HG03135 (cell line): ENCODE results near the gene DNHD1.

Source experiments
- ATAC-seq: cut with Tn5 transposase; IDR thresholded peaks from one replicate; pipeline ENCODE4 v1.9.1; 2021; ENCODE audit warnings: mild to moderate bottlenecking, moderate library complexity; ENCODE audit not compliant: unreplicated experiment

The DNHD1 gene

DNA sequence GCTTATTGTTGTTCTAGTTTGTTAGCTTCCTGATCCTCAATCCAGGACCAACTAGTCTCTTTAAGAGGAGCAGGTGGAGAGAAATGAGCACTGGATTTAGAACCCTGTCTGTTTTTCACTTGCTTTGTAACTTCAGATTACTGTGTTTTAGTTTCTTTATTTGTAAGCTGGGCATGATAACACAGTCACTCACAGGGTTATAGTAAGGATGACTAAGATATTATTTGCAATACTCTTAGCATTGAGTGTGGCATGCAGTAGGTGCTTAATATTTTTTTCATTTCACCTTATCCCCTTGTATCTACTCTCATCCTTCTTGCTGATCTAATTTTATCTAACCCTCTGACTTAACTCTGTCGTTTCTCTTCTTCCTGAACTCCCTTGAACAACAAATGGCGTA, 33.8 kb downstream of the DNHD1 start:
- no peak for ATAC-seq

DNA sequence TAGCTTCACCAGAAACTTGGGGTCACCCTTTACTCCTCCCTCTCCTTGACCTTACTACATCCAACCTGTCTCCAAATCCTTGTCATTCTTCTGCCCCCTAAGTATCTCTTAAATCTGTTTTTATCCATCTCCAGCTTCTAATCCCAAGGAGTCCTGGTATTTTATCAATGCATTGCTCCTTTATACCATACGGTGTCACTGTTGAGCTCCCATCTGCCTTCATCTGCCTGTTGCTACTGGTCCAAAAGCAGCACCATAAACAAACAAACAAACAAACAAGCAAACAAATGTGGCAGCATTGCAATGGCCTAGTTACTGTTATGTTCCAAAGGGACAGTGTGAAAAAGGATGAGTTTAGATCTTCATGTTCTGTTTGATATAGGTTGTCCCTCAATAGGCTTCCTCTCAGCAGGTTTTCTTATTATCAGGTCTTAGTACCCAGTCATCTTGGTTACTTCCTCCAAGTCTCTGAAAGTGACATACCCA, 34.2 kb downstream of the DNHD1 start:
- no peak for ATAC-seq

- no peak for ATAC-seq
Measured at GRCh38 chr11:6538456-6538855, 41.4 kb downstream of the DNHD1 start.

GRCh38 chr11:6538945-6539344, 41.9 kb downstream of the DNHD1 start:
- no peak for ATAC-seq

DNA sequence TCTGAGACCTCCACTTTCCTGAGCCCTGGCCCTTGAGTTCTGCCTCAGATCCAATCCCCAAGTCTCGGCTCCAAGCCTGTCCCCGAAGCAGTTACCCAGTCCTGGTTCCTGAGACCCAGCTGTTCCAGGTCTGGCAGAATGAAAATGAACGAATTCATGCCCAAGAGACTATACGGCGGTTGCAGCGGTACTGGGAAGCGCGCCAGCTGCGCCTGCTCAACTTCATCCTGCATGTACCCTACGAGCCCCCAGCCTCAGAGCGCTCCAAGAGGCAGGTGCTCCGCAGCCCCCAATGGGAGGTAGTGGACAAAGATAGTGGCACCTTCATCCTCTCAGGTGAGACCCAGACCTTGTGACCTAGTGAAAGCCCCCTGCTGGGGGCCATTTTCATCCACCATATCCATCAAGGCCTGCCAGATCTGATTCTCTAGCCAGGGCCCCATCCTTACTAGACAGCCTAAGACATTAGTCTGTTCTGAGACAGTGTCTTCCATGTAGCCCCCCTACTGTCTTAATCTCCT, 42.7 kb downstream of the DNHD1 start:
- ATAC-seq, result no peak

- no peak for ATAC-seq
Measured at GRCh38 chr11:6541356-6541755, 44.3 kb downstream of the DNHD1 start.

DNA sequence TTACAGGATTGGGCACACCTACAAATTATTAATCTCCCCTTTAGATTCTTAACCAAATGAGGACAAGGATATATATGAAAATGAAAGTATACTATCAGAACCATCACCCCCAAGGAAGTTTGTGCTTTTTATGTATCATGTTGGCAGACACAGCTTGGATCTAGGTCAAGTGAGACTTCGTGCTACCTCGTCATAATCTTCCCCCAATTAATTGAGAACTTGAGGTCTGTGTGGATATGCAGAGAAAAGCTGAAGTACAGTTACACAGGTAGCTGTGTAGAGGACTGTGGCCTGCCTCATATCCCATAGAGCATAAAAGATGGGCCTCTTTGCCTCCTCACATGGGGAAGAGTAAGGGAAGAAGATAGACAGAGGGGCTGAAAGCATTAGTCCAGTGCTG, 45.6 kb downstream of the DNHD1 start:
- ATAC-seq, result no peak

DNA sequence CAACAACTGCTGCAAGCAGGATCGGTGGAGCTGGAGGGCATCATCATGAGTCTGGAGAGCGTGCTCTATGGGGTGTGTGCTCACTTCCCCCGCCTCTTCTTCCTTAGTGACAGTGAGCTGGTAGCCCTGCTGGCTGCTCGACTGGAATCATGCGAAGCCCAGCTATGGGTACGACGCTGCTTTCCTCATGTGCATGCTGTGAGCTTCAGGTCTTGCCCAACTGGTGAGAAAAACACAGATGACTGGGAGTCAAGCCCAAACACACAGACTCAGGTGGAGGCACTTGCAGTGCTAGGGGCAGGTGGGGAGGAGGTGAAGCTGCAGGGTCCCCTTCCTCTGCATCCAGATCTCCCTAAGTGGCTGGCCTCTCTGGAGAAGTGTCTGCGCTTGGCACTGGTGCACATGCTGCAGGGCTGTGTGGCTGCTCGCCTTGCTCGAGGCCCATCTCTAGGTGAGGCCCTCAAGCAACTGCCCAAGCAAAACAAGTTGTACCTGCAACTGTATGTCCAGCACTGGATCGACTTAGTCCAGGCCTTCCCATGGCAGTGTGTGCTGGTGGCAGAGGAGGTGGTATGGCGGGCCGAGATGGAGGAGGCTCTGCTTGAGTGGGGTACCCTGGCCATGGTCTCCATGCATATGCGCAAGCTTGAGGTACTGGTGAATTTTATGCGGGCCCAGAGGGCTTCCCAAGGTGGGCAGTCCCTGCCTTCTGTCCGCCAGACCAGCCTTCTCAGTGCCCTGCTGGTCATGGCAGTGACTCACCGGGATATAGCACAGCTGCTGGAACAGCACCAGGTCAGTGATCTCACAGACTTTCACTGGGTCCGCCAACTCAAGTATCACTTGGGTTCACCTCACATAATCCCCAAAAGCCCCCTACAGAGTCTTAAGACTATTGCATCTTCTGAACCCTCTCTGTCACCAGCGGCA, 48.1 kb downstream of the DNHD1 start:
- ATAC-seq, result no peak

- ATAC-seq, result no peak
Measured at GRCh38 chr11:6545917-6546605, 49.0 kb downstream of the DNHD1 start.

DNA sequence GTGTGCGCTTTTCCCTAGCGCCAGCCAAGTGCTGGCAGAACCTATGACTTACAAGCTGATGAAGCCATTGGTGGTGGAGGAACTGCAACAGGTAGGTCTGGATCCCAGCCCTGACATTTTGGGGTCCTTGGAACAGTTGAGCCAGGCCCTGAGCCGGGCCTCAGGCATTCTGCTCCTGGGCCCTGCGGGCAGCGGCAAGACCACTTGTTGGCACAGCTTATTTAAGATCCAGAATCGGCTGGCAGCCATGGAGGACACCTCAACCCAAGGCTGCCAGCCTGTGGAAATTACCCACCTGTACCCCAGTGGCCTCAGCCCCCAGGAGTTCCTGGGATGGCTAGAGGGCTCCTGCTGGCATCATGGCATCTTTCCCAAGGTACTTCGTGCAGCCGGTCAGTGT, 49.7 kb downstream of the DNHD1 start:
- no peak for ATAC-seq

GRCh38 chr11:6547177-6547576, 50.1 kb downstream of the DNHD1 start:
- ATAC-seq, result no peak

DNA sequence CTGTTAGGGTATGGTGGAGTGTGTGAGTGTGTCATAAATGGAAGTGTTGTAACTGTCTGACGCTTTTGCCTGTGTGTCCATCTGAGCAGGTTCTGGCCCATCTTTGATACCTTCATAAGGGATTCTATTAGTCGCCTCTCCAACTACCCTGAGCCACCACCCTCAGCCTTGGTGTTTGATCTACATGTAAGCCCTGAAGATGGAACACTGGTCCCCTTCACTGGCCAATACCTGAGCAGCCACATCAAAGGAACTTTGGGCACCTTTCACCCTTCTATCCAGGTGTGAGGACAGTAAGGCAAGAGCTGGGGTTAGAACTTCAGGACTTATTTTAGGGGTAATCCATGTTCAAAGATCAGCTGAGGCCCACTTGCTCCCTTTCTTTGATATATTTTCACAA, 51.0 kb downstream of the DNHD1 start:
- no peak for ATAC-seq

GRCh38 chr11:6548641-6549040, 51.6 kb downstream of the DNHD1 start:
- no peak for ATAC-seq

- ATAC-seq, result no peak
Measured at GRCh38 chr11:6553634-6554033, 56.6 kb downstream of the DNHD1 start.

DNA sequence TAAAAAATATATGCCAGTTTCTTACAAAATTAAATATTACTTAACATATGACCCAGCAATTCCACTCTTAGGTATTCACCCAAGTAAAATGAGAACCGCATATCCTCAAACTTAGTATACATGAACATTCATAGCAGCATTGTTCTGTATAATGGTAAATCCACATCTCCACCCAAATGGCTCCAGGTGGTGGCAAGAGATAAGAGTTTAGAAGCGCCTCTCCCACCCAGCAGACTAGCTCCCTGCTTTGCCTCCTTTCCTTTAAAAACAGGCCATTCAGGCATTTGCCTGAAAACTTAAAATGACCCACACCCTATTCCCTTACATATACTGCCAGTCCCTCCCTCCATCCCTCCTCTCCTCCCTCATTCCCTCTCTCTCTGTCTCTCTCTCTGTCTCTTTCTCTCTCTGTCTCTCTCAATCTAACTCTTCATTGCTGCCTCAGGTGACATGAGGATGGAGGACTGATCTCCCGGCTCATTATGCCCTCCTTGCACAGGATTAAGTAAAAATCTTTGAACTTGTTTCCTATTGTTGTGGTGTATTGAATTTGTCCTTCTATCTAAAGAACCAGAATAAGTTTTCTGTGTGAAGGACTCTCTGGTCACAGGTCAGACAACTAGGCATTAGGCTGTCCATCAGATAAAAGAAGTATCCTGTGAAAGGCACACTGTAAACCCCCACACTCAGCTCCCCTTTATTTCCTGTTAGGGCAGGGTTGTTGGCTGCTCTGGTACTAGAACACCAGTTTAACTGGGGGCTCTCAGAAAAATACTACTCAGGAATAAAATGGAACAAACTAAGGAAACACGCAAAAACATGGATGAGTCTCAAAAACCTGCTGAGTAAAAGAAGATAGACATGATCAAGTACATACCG, 58.0 kb downstream of the DNHD1 start:
- ATAC-seq, result no peak

GRCh38 chr11:6556139-6556949, 59.3 kb downstream of the DNHD1 start:
- no peak for ATAC-seq

- ATAC-seq, result no peak
Measured at GRCh38 chr11:6557063-6557462, 60.0 kb downstream of the DNHD1 start.

- no peak for ATAC-seq
Measured at GRCh38 chr11:6557761-6558674, 60.9 kb downstream of the DNHD1 start.

DNA sequence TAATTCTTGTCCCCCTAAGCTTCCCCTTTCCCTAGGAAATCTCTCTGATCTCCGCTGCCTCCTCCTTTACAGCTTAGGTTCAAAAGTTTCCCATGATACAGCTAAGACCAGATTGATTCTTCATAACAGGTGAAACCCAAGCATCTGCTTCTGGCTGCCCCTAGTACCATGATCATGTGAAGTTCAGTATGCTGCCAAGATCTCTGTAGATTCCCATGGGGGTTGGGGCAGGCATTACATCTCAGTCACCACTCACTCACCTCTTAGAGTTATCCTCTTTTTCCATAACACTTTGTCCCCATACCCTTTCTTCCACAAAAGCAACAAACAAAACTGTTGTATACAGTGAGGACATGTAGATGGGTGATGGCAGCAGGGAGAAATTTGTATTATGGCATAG, 62.3 kb downstream of the DNHD1 start:
- ATAC-seq, result no peak
